ENCODE results near the gene LSG1. TPM values are rescaled to one million over a fixed set of nuclear protein-coding genes. Genes with fewer than 3 reads are reported as not detected.

LSG1 gene
- total RNA-seq, 2 donors from 2014 or later, result 31.3 to 42.7 TPM

DNA sequence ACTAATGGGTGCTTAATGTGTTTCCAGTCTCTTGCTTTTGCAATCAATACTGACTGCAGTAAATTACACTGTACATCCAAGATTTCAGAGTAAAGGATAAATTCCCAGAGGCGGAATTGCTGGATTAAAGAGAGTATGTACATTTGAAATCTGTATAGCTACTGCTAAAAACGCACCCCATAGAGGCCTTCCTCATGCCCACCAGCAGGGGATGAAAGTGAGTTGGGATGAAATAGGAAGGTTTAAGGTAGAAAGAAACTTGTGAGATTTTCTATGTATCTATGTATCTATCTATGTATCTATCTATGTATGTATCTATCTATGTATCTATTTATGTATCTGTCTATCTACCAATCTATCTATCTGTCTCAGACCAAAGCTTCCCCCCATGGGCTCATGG lies 67.2 kb downstream of the LSG1 start:
- DNase-seq (no peak), ATAC-seq (no peak)
- intact Hi-C loops (cut with DNase I, micrococcal nuclease), result no loop called here

DNA sequence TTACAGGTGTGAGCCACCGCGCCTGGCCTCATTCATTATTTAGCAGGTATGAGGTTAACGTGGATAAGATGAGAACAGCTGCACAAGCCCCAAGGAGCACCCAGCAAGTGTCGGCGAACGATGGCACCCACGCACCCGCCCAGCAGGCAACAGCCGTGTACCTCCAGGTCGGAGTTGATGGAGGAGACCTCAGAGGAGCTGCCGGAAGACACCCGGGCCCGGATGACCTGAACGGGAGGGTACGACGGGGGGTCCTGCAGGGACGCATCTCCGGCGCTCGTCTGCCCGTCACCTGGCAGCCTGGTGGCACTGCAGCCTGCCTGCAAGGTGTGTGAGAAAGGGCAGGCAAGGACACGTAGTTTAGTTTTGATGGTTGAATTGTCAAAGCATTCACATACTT lies 67.9 kb downstream of the LSG1 start:
- ATAC-seq (no peak), DNase-seq (no peak)
- intact Hi-C loops (cut with DNase I, micrococcal nuclease), result no loop called here

DNA sequence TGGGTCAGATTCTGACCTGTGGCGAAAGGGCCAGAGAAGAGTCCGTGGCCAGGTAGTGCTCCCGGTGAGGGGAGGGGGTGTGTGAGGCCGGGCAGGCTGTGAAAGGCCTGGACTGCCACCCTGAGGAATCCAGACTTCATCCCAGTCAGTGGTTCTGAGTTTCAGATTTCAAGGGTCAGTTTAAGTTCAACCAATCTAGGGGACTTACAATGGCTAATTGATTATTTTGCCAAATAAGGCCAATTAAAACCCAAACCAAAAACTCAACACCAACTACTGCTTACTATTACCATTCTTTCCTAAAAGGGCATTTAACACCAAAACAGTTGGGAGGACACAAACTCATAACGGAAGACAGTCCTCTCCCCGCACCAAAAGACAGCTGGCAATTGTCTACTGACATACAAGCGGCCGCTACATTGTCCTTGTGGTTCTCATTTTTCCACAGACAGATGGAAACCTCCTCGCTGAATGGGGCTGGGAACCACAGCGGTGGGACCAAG lies 69.3 kb downstream of the LSG1 start:
- intact Hi-C loops (cut with DNase I, micrococcal nuclease), result no loop called here
- no peak for ATAC-seq
- no peak for DNase-seq

DNA sequence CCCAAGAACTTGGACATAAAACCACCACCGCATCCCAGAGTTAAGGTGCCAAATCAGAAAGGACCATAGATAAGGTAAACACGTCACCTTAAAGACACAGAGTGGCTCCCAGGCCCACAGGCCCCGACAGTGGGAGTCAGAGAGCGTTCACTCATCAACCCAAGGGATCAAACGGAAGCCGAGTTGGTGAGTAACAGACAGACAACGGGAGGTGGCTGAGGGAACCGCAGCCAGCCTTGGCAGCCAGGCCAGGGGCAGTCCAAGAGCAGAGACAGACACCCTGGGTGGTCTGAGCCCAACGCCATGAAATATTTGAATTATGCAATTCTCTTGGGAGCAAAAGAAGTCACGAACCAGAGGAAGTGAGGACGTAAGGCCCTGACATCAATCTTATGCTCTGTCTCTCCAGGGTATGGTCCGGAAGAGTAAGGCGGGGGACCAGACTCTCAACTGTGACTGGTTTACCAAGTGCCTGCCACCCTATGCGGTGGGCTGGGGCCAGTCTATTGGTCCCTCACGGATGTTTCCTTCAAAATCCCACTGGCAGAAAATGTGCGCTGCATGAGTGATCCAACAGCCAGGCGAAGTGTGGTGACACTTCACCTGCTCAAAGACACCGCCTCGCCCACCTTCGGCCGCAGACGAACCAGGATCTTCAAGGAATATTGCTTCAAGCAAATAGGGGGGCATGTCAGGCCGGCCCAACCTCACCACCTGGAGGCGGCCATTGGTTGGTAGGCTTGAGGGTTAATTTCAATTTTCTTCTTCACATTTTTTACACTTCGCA lies 73.0 kb downstream of the LSG1 start:
- intact Hi-C loops (cut with DNase I, micrococcal nuclease), result loop anchor here in 1 of 2 donors (5.0 kb wide), 1 partner anchor 127 kb away; no protein-coding TSS in a partner anchor
- DNase-seq, result no peak

DNA sequence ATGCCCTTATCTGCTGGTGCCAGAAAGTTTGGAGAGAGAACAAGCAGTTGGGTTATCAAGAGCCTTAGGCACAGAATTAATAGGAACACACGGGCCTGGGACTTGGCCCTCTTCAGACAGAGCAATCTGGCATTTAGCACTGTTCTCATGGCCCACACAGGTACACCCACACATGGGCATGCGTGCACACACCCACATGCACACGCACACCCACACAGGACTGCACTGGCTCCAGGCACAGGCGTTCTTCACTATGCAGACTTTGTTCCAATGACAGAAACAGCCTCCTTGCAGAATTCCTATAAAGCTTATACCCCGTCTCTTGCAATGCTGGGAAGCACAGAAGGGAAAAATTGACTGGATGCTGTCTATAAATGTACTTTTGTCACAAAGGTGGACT lies 75.1 kb downstream of the LSG1 start:
- intact Hi-C loops (cut with DNase I, micrococcal nuclease), result loop anchor here in 1 of 2 donors (5.0 kb wide), 1 partner anchor 125 kb away; no protein-coding TSS in a partner anchor
- ATAC-seq (no peak), DNase-seq (no peak)

More for the DNA sequence above, 73.0 kb downstream of the LSG1 start:
- ATAC-seq, result no peak

GRCh38 chr3:194592798-194593752 lies 78.9 kb downstream of the LSG1 start:
- DNase-seq (no peak), ATAC-seq (no peak)
- intact Hi-C loops (cut with DNase I, micrococcal nuclease), result no loop called here

Other genes starting within 250 kb of the LSG1 start
- 100 to 1,000 TPM in 1 of 2 donors, 10 to 100 TPM in 1; 95.1 to 110 TPM for gene ATP13A3, start 185.2 kb downstream of the LSG1 start, total RNA-seq
- 10 to 100 TPM; 46.1 to 68.2 TPM for gene TMEM44, start 38.8 kb downstream of the LSG1 start, total RNA-seq
- gene FAM43A, start 13.7 kb upstream of the LSG1 start, total RNA-seq, result 10 to 100 TPM; 29.1 to 73.4 TPM

Measured in left colon (tissue), 2 donors.